ENCODE measurements around the gene FOS.
A peak's percentile ranks its signal among the peaks of the same experiment; 100 is the strongest.

The FOS gene

DNA sequence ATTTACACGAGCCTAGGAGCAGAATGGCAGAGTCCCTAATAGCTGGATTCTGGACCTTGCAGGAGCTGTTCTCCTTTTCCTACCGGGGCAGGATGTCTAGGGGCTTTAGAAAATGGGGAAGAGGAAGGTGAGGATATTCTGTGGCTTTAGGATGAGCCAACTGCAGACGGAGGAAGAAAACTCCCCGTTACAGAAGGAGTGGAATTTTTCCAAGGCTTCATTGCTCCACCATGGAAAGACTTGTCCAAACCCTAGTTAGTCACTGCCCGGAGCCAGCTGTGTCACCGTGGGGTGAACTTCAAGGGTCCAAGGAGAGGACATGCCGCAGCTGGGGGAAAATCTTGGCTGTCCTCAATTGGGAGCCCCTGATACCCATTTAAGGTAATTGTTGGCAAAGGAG is 41.6 kb downstream of the FOS start:
- DNase-seq: no peak

DNA sequence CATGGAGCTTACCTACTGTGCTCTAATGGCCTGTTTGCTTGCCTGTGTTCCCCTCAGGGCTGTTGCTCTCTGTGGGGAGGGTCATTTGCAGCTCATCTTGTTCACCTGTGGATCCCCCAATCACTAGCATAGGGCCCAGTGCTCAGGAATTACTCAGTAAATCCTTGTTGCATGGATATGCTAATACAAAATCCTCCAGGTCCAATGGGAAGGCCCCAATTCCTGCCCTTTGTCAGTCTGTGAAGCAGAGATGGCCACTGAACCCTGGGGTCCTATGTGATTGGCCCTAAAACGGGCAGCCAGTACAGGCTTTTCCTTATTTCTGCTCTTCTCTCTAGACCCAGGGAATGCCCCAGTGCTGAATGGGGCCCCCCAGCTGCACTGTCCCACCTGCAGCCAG is 44.1 kb downstream of the FOS start:
- no peak for DNase-seq

DNA sequence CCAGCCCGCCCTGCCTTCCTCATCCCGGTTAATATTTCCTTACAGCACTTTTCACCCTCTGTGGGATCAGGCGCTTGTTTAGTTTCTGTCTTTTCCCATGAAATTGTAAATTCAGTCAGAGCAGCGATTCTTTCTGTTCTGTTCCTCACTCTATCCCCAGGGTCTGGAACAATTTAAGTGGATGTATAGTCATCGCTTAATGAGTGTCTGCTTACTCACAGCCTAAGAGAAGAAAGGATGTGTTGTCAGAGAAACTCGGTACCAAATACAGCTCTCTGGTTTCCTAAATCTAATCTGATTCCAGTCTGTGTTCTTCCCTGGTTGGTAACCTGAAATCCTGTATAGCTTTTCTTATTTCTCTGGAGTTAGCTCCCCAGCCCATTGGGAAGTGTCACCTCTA is 44.9 kb downstream of the FOS start:
- DNase-seq: peak; percentile 33

DNA sequence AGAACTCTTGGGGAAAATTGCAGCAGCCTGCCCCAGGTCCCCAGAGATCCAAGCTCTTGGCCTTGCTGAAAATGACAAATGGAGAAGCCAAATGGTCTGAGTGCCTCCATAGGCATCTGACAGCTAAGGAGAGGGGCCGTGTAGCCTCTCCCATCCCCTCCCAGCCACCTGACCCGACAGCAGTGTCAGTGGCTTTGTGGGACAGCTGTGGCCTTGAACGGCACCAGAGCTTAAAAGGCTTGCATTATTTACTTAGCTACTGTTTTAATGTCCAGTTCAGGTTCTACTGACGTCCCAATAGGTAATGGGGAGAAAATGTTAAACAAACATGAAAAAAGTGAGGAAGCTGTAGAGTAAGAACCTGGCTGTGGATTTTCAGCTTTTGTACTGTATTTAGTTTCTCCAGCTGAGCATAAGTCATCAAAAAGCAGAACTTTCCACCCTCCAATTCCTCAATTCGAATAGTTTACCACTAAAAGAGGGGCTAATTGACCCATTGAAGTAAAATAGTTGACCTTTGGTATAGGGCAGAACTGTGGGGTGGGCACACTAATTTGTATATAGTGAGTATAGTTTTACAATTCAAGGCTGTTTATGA is 50.0 kb downstream of the FOS start:
- DNase-seq: no peak

DNA sequence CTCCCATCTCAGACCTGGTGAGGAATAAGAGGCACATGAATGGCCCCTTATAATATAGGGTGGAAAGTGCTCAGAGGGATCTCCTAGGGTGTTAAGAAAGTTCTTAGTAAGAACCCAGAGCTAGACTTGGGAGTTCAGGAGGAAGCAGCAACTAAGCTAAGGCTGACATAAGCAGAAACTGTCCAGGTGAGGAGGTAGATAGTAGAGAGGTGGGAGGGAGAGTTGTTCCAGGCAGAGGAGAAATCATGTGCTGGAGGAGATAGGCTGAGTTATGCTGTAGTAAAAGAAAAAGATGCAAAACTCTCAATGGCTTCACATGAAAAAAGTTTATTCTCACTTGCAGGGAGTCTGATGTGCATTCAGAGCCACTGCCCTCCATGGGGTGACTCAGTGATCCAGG is 50.7 kb downstream of the FOS start:
- no peak for DNase-seq

DNA sequence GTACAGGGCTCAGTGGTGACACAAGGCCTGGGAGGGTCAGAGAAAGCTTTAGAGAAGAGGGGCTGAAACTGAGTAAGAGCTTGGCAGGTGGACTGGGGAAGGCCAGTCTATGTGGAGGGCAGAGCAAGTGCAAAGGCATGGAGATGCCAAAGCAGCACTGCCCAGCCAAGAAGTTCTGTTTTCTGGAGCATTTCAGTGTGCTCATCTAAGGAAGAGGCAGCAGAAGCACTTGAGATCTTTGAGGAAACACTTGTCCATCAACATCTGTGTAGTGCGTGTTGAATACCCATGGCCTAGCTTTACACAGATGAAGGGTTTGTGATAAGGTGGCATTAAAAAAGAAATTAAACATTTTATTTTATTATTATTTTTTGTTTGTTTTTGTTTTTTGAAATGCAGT is 52.8 kb downstream of the FOS start:
- no peak for DNase-seq

Data from fibroblast of skin of abdomen (primary cell).